ENCODE results near the gene ISCU.

- TF ChIP-seq CTCF (IDR thresholded peaks at IDR 0.05; ENCODE audit: low read depth, low read length, poor library complexity, severe bottlenecking) = no peak
- no peak for TF ChIP-seq EZH2phosphoT487 (IDR thresholded peaks at IDR 0.05; ENCODE audit: borderline replicate concordance, low read length)
These were observed 22.2 kb downstream of the ISCU start for GRCh38 chr12:108584456-108585065.
